H1 (cell line): Measurements from ENCODE around the gene DCDC2. TPM values are rescaled to one million over a fixed set of nuclear protein-coding genes. Genes with fewer than 3 reads are reported as not detected.

Experiments used
- ASH2L ChIP-seq: fragments of 200-600, 300-600 bp; sonication (generic); IDR thresholded peaks from one replicate; pipeline ENCODE4 v1.7.1; 2017; ENCODE audit warnings: low read length
- BRCA1 ChIP-seq: IDR thresholded peaks from 2 replicates; pipeline ENCODE4 v1.6.1; 2012; ENCODE audit warnings: low read depth, low read length, improper control_type of control experiment
- E2F6 ChIP-seq: IDR thresholded peaks from 2 replicates; pipeline ENCODE4 v1.6.1; 2012; ENCODE audit warnings: inconsistent platforms
- HDAC6 ChIP-seq: IDR thresholded peaks from one replicate; pipeline ENCODE4 v1.7.1; 2012; ENCODE audit warnings: low read depth, mild to moderate bottlenecking, inconsistent platforms, low read length, moderate library complexity
- POLR2A ChIP-seq, 2 experiments: IDR thresholded peaks; 1 replicate in 1 of 2; 2 replicates in 1 of 2; pipeline ENCODE4 v1.6.1; 2011; ENCODE audit warnings: low read depth in 2 of 2, low read length in 2 of 2, mild to moderate bottlenecking in 2 of 2; ENCODE audit errors: control extremely low read depth in 1 of 2
- SRF ChIP-seq: IDR thresholded peaks from 2 replicates; pipeline ENCODE4 v1.6.1; 2011; ENCODE audit warnings: mild to moderate bottlenecking, low read depth, low read length, moderate library complexity
- TAF7 ChIP-seq: optimal IDR thresholded peaks from 2 replicates; pipeline ENCODE3; 2011; ENCODE audit warnings: low read depth, mild to moderate bottlenecking, inconsistent platforms, low read length, moderate library complexity, borderline replicate concordance
- USF2 ChIP-seq: IDR thresholded peaks from 2 replicates; pipeline ENCODE4 v1.6.1; 2011; ENCODE audit warnings: low read length, improper control_type of control experiment
- polyA plus RNA-seq, 7 experiments: library from polyadenylated mRNA; depleted of rRNA in 3 of 7; stranded (reverse) in 5 of 7; unstranded in 2 of 7; fragments of >200 nt in 5 of 7; fragments of 200-250 nt in 2 of 7; gene quantifications; 1 replicate in 5 of 7; 2 replicates in 1 of 7; 4 replicates in 1 of 7; pipeline versions ENCODE4 v1.2.1 to v1.2.3, GENCODE V29; 2011 to 2013; ENCODE audit warnings: missing spikeins in 2 of 7, mixed read lengths in 2 of 7
- total RNA-seq: library from RNA; stranded (reverse); fragmentation: NEBNext Ultra II Directional; extraction: Animal tissue kit (Norgen Biotek cat#: 25700); gene quantifications from 2 replicates; pipeline ENCODE4 v1.2.1, GENCODE V29; 2021
- TF ChIP-seq, protein P1 (sequence below), 3 experiments: IDR thresholded peaks; 1 replicate in 2 of 3; 2 replicates in 1 of 3; pipeline versions ENCODE4 v1.5.1 to v1.6.1; 2011; ENCODE audit warnings: low read length in 3 of 3, mild to moderate bottlenecking in 3 of 3, inconsistent platforms in 2 of 3, low read depth in 1 of 3, moderate library complexity in 1 of 3; ENCODE audit not compliant: insufficient read depth in 1 of 3; ENCODE audit errors: control extremely low read depth in 1 of 3

DCDC2 gene
- total and polyA plus RNA-seq, 2 of the 8 experiments (the other 6 are each of a cell fraction or from before 2014, with no cell fraction given) = 0.03 to 0.15 TPM

- TF ChIP-seq USF2 (no peak), HDAC6 (no peak), POLR2A (IDR thresholded peaks at IDR 0.05; ENCODE audit: control extremely low read depth in 1 of 2, low read depth in 2 of 2, low read length in 2 of 2) (no peak), SRF (no peak), E2F6 (no peak), ASH2L (no peak), BRCA1 (no peak), TAF7 (no peak)
- TF ChIP-seq, protein P1, sequence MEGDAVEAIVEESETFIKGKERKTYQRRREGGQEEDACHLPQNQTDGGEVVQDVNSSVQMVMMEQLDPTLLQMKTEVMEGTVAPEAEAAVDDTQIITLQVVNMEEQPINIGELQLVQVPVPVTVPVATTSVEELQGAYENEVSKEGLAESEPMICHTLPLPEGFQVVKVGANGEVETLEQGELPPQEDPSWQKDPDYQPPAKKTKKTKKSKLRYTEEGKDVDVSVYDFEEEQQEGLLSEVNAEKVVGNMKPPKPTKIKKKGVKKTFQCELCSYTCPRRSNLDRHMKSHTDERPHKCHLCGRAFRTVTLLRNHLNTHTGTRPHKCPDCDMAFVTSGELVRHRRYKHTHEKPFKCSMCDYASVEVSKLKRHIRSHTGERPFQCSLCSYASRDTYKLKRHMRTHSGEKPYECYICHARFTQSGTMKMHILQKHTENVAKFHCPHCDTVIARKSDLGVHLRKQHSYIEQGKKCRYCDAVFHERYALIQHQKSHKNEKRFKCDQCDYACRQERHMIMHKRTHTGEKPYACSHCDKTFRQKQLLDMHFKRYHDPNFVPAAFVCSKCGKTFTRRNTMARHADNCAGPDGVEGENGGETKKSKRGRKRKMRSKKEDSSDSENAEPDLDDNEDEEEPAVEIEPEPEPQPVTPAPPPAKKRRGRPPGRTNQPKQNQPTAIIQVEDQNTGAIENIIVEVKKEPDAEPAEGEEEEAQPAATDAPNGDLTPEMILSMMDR (IDR thresholded peaks at IDR 0.05; ENCODE audit: control extremely low read depth in 1 of 3, insufficient read depth in 1 of 3, low read depth in 1 of 3, low read length in 3 of 3) = no peak
Observed at GRCh38 chr6:24152014-24152413, 205.8 kb downstream of the DCDC2 start (continued).
